HCT116 (cell line): ENCODE data around the gene PRKCA. TPM values are rescaled to one million over a fixed set of nuclear protein-coding genes. Genes with fewer than 3 reads are reported as not detected.

ENCODE experiments used
- ATAC-seq: fragments of 200-7000 bp; cut with Tn5 transposase; 2 replicates; pipeline ENCODE4 v1.9.1; 2020; ENCODE audit warnings: mild to moderate bottlenecking, moderate library complexity
- BruUV-seq: library from RNA; stranded (reverse); fragments of 400-500 nt; replicated peaks from 2 replicates; lab custom pipeline; 2021; lab: Mats Ljungman, UMichigan
- CTCF ChIA-PET: fragments of 300-600 bp; sonication (Branson Sonifier 250); formaldehyde crosslinking; loops from one replicate; lab custom pipeline; 2021; ENCODE audit warnings: antibody characterized with exemption; lab: Charles Lee
- POLR2A ChIA-PET: fragments of 300-600, 350-600 bp; sonication (Branson Sonifier 250); formaldehyde crosslinking; loops from one replicate; lab custom pipeline; 2021; ENCODE audit warnings: antibody characterized with exemption; lab: Charles Lee
- RAD21 ChIA-PET, 2 experiments: fragments of 300-600 bp; sonication (Branson Sonifier 250); formaldehyde crosslinking; loops; one replicate each; lab custom pipeline; 2023; ENCODE audit warnings: low total read pairs in 2 of 2; ENCODE audit not compliant: uncharacterized antibody in 2 of 2, unreplicated experiment in 2 of 2, low non-redundant PET in 1 of 2; lab: Charles Lee
- DNase-seq: peaks from one replicate; pipeline ENCODE4 v3.0.0-alpha.2; 2010; ENCODE audit warnings: low read depth, low spot score
- H2AFZ ChIP-seq: fragments of 200-600 bp; shearing (Covaris generic), sonication (generic); 2 replicates; pipeline ENCODE4 v1.6.1; 2017; ENCODE audit warnings: low read depth, mixed run types, mixed read lengths, antibody characterized with exemption, low read length; ENCODE audit not compliant: poor library complexity, severe bottlenecking
- H3K27ac ChIP-seq: 2 replicates; pipeline ENCODE4 v1.5.1; 2012; ENCODE audit warnings: low read depth, low read length
- H3K27me3 ChIP-seq: fragments of 200-600 bp; sonication (generic); 2 replicates; pipeline ENCODE4 v1.6.1; 2016; ENCODE audit warnings: mixed run types, low read length, mixed read lengths; ENCODE audit not compliant: insufficient read depth
- H3K36me3 ChIP-seq, 2 experiments: fragments of 200-500 bp in 1 of 2; fragments of 200-600 bp in 1 of 2; sonication (Bioruptor generic) in 1 of 2; sonication (generic) in 1 of 2; 2 replicates each; pipeline versions ENCODE4 v1.5.1 to v1.6.1; 2014 to 2016; ENCODE audit warnings: low read length in 2 of 2, inconsistent platforms in 1 of 2, mixed read lengths in 1 of 2, mixed run types in 1 of 2; ENCODE audit not compliant: insufficient read depth in 2 of 2, control insufficient read depth in 1 of 2
- H3K4me1 ChIP-seq, 2 experiments: fragments of 200-600 bp in 1 of 2; sonication (generic) in 1 of 2; 2 replicates each; pipeline versions ENCODE4 v1.5.1 to v1.6.1; 2012 to 2017; ENCODE audit warnings: low read length in 2 of 2, inconsistent platforms in 1 of 2, mild to moderate bottlenecking in 1 of 2, mixed read lengths in 1 of 2, mixed run types in 1 of 2, moderate library complexity in 1 of 2; ENCODE audit not compliant: insufficient read depth in 2 of 2, control insufficient read depth in 1 of 2
- H3K4me2 ChIP-seq: fragments of 200-600 bp; sonication (generic); 2 replicates; pipeline ENCODE4 v1.6.1; 2017; ENCODE audit warnings: mixed run types, low read length, mixed read lengths
- H3K4me3 ChIP-seq, 2 experiments: fragments of 200-600 bp in 1 of 2; sonication (generic) in 1 of 2; replicated peaks in 1 of 2; 2 replicates each; pipeline ENCODE4 v1.5.1; 2011 to 2016; ENCODE audit warnings: low read length in 2 of 2, control low read depth in 1 of 2, low read depth in 1 of 2, mild to moderate bottlenecking in 1 of 2, mixed read lengths in 1 of 2, mixed run types in 1 of 2
- H3K79me2 ChIP-seq: fragments of 200-600 bp; sonication (generic); 2 replicates; pipeline ENCODE4 v1.6.1; 2017; ENCODE audit warnings: mild to moderate bottlenecking, mixed run types, low read length, moderate library complexity, mixed read lengths; ENCODE audit not compliant: insufficient read depth
- H3K9ac ChIP-seq: fragments of 200-600 bp; sonication (generic); 2 replicates; pipeline ENCODE4 v1.6.1; 2016; ENCODE audit warnings: low read length, mixed read lengths
- H3K9me2 ChIP-seq: fragments of 200-600 bp; sonication (generic), shearing (Covaris generic); 2 replicates; pipeline ENCODE4 v1.6.1; 2017; ENCODE audit warnings: mixed run types, mild to moderate bottlenecking, moderate library complexity; ENCODE audit not compliant: insufficient read depth
- H3K9me3 ChIP-seq, 2 experiments: fragments of 200-500 bp in 1 of 2; fragments of 200-600 bp in 1 of 2; sonication (Bioruptor generic) in 1 of 2; sonication (generic) in 1 of 2; 2 replicates each; pipeline ENCODE4 v1.6.1; 2014 to 2017; ENCODE audit warnings: low read length in 2 of 2, mixed read lengths in 2 of 2, inconsistent platforms in 1 of 2, low read depth in 1 of 2, mild to moderate bottlenecking in 1 of 2, mixed run types in 1 of 2, moderate library complexity in 1 of 2; ENCODE audit not compliant: control insufficient read depth in 1 of 2, insufficient read depth in 1 of 2
- H4K20me1 ChIP-seq: fragments of 200-600 bp; sonication (generic), shearing (Covaris generic); 2 replicates; pipeline ENCODE4 v1.6.1; 2017; ENCODE audit warnings: mixed run types, mild to moderate bottlenecking, moderate library complexity; ENCODE audit not compliant: insufficient read depth
- ATF3 ChIP-seq: IDR thresholded peaks from 2 replicates; pipeline ENCODE4 v1.6.1; 2012
- CTCF ChIP-seq, 3 experiments: fragments of 200-600 bp in 1 of 3; sonication (generic) in 1 of 3; IDR thresholded peaks in 2 of 3; conservative IDR thresholded peaks in 1 of 3; 2 replicates each; pipeline ENCODE4 v1.5.1; 2012 to 2017; ENCODE audit warnings: low read depth in 2 of 3, low read length in 2 of 3, antibody characterized with exemption in 1 of 3, borderline replicate concordance in 1 of 3, control low read depth in 1 of 3, mild to moderate bottlenecking in 1 of 3, mixed read lengths in 1 of 3, mixed run types in 1 of 3, moderate library complexity in 1 of 3; ENCODE audit not compliant: insufficient read depth in 1 of 3
- POLR2AphosphoS5 ChIP-seq: IDR thresholded peaks from 2 replicates; pipeline ENCODE4 v1.6.1; 2011; ENCODE audit warnings: mild to moderate bottlenecking, low read depth, low read length, moderate library complexity
- RAD21 ChIP-seq: IDR thresholded peaks from 2 replicates; pipeline ENCODE4 v1.6.1; 2012; ENCODE audit warnings: low read depth, mild to moderate bottlenecking
- SIN3A ChIP-seq: IDR thresholded peaks from 2 replicates; pipeline ENCODE4 v1.6.1; 2012; ENCODE audit warnings: low read depth
- SP1 ChIP-seq: IDR thresholded peaks from 2 replicates; pipeline ENCODE4 v1.6.1; 2012; ENCODE audit warnings: low read depth
- TCF7L2 ChIP-seq: IDR thresholded peaks from 2 replicates; pipeline ENCODE4 v1.7.0; 2011; ENCODE audit warnings: borderline replicate concordance, inconsistent platforms; ENCODE audit not compliant: insufficient read depth, insufficient read length; ENCODE audit errors: extremely low read depth
- ZBTB33 ChIP-seq: IDR thresholded peaks from 2 replicates; pipeline ENCODE4 v1.6.1; 2011; ENCODE audit warnings: mild to moderate bottlenecking, low read length, moderate library complexity; ENCODE audit not compliant: insufficient replicate concordance; ENCODE audit errors: extremely low read depth
- ZNF274 ChIP-seq: fragments of 200-500 bp; sonication (Bioruptor generic); IDR thresholded peaks from 2 replicates; pipeline ENCODE4 v1.6.1; 2014; ENCODE audit warnings: mild to moderate bottlenecking, low read depth, low read length, inconsistent platforms
- intact Hi-C: fragments of 100-400 bp; cut with micrococcal nuclease; formaldehyde crosslinking; loops from 2 replicates; pipeline ENCODE4 v1.10.0; 2022
- total RNA-seq: library from RNA; stranded (reverse); gene quantifications from one replicate; pipeline ENCODE4 v1.2.1, GENCODE V29; 2021; ENCODE audit not compliant: unreplicated experiment

The PRKCA gene
- total RNA-seq, 1 experiment from 2014 or later: 18.8 TPM

- Histone ChIP-seq H3K27ac (no peak overlapping the region), H3K4me3 (no peak overlapping the region), H3K9me2 (no peaks in the 10 kb centered on the region), H3K9me3 (no peaks in the 10 kb centered on the region), H3K36me3 (no peaks in the 10 kb centered on the region), H2AFZ (no peak overlapping the region), H3K9ac (no peak overlapping the region), H4K20me1 (no peaks in the 10 kb centered on the region), H3K79me2 (no peaks in the 10 kb centered on the region), H3K4me2 (no peak overlapping the region), H3K27me3 (no peaks in the 10 kb centered on the region), H3K4me1 (peaks cover 0 to 10% of the 10 kb centered on the region in 2 experiments; a peak in 2 of 4 replicates)
- intact Hi-C loops: no loop called here
- DNase-seq (no peak), ATAC-seq (no peak)
- BruUV-seq: no TSS peak
- RAD21 ChIA-PET: no interaction called here
- POLR2A ChIA-PET: no interaction called here
- TF ChIP-seq SP1 (no peak), RAD21 (no peak), ZBTB33 (no peak), POLR2AphosphoS5 (no peak), SIN3A (no peak), ZNF274 (no peak), CTCF (IDR thresholded peaks at IDR 0.05 in 2 of 3, conservative IDR thresholded peaks at IDR 0.05 in 1 of 3; ENCODE audit: borderline replicate concordance in 1 of 3, insufficient read depth in 1 of 3, low read depth in 2 of 3, low read length in 2 of 3) (no peak), TCF7L2 (no peak), ATF3 (no peak)
- CTCF ChIA-PET: no interaction called here
Measured at GRCh38 chr17:66416207-66416940, 114.0 kb downstream of the PRKCA start.
